ENCODE data around the gene KIAA0753. TPM values are rescaled to one million over a fixed set of nuclear protein-coding genes. Genes with fewer than 3 reads are reported as not detected.

The KIAA0753 gene
- total and polyA plus RNA-seq, 2 of the 13 experiments (the other 11 are each of a cell fraction or from before 2014, with no cell fraction given) = 5.2 to 9.1 TPM

DNA sequence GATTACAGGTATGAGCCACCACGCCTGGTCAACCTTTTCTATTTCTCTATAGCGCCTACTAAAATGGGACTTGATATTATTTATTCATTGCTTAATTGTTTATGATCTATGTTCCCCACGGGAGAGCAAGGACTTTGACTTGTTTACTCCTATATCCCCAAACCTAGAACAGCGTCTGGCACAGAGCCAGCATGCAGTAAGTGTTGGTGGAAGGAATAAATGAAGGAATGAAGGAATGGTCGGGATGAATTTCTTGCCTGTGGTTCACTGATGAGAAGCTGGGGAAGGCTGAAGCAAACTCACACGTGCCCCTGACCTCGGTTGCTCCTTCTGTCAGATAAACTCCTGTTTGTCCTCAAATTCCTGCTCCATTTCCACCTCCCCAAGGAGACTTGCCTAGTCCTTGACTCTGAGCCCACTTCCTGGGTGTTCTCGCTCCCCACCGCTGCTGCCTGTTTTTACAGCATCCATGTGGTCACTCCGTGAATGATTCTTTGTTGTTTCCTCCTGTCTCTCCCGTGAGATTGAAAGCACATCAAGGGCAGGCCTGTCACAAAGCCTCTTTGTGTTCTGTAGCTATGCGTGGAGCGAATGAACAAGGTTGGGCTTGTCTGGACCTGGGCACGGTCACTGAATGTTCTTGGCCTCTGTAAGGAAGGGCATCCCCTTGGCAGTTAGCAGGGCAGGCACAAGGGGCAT is 28.4 kb upstream of the KIAA0753 start (continued):
- no peak for TF ChIP-seq CENPT (CRISPR knock-in tag; IDR thresholded peaks at IDR 0.05; ENCODE audit: low read depth)
- 0 out of 2 replicates have a peak, but pooled peaks have one; percentile 22 for TF ChIP-seq GATAD2A (CRISPR knock-in tag; IDR thresholded peaks at IDR 0.05)
- 0 out of 2 replicates have a peak, but pooled peaks have one; percentile 27 for TF ChIP-seq SALL1 (CRISPR knock-in tag; IDR thresholded peaks at IDR 0.05)
- TF ChIP-seq, protein P1, sequence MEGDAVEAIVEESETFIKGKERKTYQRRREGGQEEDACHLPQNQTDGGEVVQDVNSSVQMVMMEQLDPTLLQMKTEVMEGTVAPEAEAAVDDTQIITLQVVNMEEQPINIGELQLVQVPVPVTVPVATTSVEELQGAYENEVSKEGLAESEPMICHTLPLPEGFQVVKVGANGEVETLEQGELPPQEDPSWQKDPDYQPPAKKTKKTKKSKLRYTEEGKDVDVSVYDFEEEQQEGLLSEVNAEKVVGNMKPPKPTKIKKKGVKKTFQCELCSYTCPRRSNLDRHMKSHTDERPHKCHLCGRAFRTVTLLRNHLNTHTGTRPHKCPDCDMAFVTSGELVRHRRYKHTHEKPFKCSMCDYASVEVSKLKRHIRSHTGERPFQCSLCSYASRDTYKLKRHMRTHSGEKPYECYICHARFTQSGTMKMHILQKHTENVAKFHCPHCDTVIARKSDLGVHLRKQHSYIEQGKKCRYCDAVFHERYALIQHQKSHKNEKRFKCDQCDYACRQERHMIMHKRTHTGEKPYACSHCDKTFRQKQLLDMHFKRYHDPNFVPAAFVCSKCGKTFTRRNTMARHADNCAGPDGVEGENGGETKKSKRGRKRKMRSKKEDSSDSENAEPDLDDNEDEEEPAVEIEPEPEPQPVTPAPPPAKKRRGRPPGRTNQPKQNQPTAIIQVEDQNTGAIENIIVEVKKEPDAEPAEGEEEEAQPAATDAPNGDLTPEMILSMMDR (CRISPR knock-in tag; IDR thresholded peaks at IDR 0.05) = peak; percentile 11; the same call in 1 of the 2 replicates
- no peak for TF ChIP-seq GTF3A (CRISPR knock-in tag; conservative IDR thresholded peaks at IDR 0.05)
- no peak for TF ChIP-seq CBX1 (IDR thresholded peaks at IDR 0.05; ENCODE audit: low read depth)
- no peak for TF ChIP-seq ZNF720 (CRISPR knock-in tag; IDR thresholded peaks at IDR 0.05)
- no peak for TF ChIP-seq ZFP37 (CRISPR knock-in tag; IDR thresholded peaks at IDR 0.05; ENCODE audit: borderline replicate concordance)
- peak; percentile 59; the same call in 1 of the 2 replicates for TF ChIP-seq RXRA (CRISPR knock-in tag; IDR thresholded peaks at IDR 0.05)
- peak; percentile 38; the same call in 1 of the 2 replicates for TF ChIP-seq ELF3 (CRISPR knock-in tag; IDR thresholded peaks at IDR 0.05)
- TF ChIP-seq KDM1A (CRISPR knock-in tag; IDR thresholded peaks at IDR 0.05) = 0 out of 2 replicates have a peak, but pooled peaks have one; percentile 15
- no peak for TF ChIP-seq ZNF883 (CRISPR knock-in tag; IDR thresholded peaks at IDR 0.05; ENCODE audit: not compliant biosample characterization)
- TF ChIP-seq ZBTB38 (CRISPR knock-in tag; IDR thresholded peaks at IDR 0.05) = peak; percentile 66; the same call in 1 of the 2 replicates
- TF ChIP-seq SOX13 (IDR thresholded peaks at IDR 0.05) = no peak
- peak in 1 of 2 experiments; percentile 64; a peak in 1 of 4 replicates for TF ChIP-seq SOX13 (CRISPR knock-in tag; conservative IDR thresholded peaks at IDR 0.05 in 1 of 2, IDR thresholded peaks at IDR 0.05 in 1 of 2)
- TF ChIP-seq ZNF430 (CRISPR knock-in tag; IDR thresholded peaks at IDR 0.05) = no peak
- TF ChIP-seq NCOA2 (CRISPR knock-in tag; IDR thresholded peaks at IDR 0.05) = peak; percentile 69
- peak; percentile 47; the same call in 1 of the 2 replicates for TF ChIP-seq ZBTB33 (CRISPR knock-in tag; IDR thresholded peaks at IDR 0.05)
- peak; percentile 61 for TF ChIP-seq RXRB (CRISPR knock-in tag; IDR thresholded peaks at IDR 0.05; ENCODE audit: borderline replicate concordance)
- 0 out of 2 replicates have a peak, but pooled peaks have one; percentile 27 for TF ChIP-seq BHLHE40 (IDR thresholded peaks at IDR 0.05; ENCODE audit: low read length)
- TF ChIP-seq, protein P2, sequence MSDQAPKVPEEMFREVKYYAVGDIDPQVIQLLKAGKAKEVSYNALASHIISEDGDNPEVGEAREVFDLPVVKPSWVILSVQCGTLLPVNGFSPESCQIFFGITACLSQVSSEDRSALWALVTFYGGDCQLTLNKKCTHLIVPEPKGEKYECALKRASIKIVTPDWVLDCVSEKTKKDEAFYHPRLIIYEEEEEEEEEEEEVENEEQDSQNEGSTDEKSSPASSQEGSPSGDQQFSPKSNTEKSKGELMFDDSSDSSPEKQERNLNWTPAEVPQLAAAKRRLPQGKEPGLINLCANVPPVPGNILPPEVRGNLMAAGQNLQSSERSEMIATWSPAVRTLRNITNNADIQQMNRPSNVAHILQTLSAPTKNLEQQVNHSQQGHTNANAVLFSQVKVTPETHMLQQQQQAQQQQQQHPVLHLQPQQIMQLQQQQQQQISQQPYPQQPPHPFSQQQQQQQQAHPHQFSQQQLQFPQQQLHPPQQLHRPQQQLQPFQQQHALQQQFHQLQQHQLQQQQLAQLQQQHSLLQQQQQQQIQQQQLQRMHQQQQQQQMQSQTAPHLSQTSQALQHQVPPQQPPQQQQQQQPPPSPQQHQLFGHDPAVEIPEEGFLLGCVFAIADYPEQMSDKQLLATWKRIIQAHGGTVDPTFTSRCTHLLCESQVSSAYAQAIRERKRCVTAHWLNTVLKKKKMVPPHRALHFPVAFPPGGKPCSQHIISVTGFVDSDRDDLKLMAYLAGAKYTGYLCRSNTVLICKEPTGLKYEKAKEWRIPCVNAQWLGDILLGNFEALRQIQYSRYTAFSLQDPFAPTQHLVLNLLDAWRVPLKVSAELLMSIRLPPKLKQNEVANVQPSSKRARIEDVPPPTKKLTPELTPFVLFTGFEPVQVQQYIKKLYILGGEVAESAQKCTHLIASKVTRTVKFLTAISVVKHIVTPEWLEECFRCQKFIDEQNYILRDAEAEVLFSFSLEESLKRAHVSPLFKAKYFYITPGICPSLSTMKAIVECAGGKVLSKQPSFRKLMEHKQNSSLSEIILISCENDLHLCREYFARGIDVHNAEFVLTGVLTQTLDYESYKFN (CRISPR knock-in tag; conservative IDR thresholded peaks at IDR 0.05) = peak; percentile 39
- 0 out of 2 replicates have a peak, but pooled peaks have one; percentile 24 for TF ChIP-seq NR2F6 (IDR thresholded peaks at IDR 0.05)
- TF ChIP-seq NR2F6 (CRISPR knock-in tag; IDR thresholded peaks at IDR 0.05) = peak; percentile 45; the same call in 1 of the 2 replicates
- TF ChIP-seq TBX2 (CRISPR knock-in tag; IDR thresholded peaks at IDR 0.05; ENCODE audit: borderline replicate concordance) = no peak
- TF ChIP-seq ELF1 (CRISPR knock-in tag; IDR thresholded peaks at IDR 0.05) = peak; percentile 34; the same call in 1 of the 2 replicates
